OCI-LY7 (cell line): ENCODE measurements around the gene KRT6A. TPM values are rescaled to one million over a fixed set of nuclear protein-coding genes. Genes with fewer than 3 reads are reported as not detected.

Experiments used
- BruUV-seq: library from RNA; stranded (reverse); fragments of 400-500 nt; replicated peaks from 2 replicates; lab custom pipeline; 2021; lab: Mats Ljungman, UMichigan
- CTCF ChIA-PET: fragments of 300-600 bp; sonication (Branson Sonifier 250); formaldehyde crosslinking; loops from one replicate; lab custom pipeline; 2022; ENCODE audit warnings: antibody characterized with exemption; ENCODE audit not compliant: unreplicated experiment; lab: Charles Lee
- POLR2A ChIA-PET: fragments of 300-600 bp; sonication (Branson Sonifier 250); formaldehyde crosslinking; loops from one replicate; lab custom pipeline; 2022; ENCODE audit warnings: antibody characterized with exemption; lab: Charles Lee
- DNase-seq: peaks from one replicate; pipeline ENCODE4 v3.0.0-alpha.2; 2015; ENCODE audit warnings: low spot score
- H2AFZ ChIP-seq: fragments of 200-600 bp; sonication (generic), shearing (Covaris generic); 2 replicates; pipeline ENCODE4 v1.6.1; 2014; ENCODE audit warnings: mild to moderate bottlenecking, antibody characterized with exemption, low read length, moderate library complexity
- H3K27ac ChIP-seq: fragments of 200-600 bp; sonication (generic); 2 replicates; pipeline ENCODE4 v1.5.1; 2014; ENCODE audit warnings: mixed run types, low read depth, mild to moderate bottlenecking, moderate library complexity, low read length, inconsistent platforms; ENCODE audit not compliant: poor library complexity, severe bottlenecking
- H3K36me3 ChIP-seq: fragments of 200-600 bp; sonication (generic); 2 replicates; pipeline ENCODE4 v1.6.1; 2014; ENCODE audit warnings: mild to moderate bottlenecking, antibody characterized with exemption, low read length, moderate library complexity, mixed read lengths; ENCODE audit not compliant: insufficient read depth
- H3K4me1 ChIP-seq: fragments of 200-600 bp; sonication (generic); 2 replicates; pipeline ENCODE4 v1.5.1; 2014; ENCODE audit warnings: mild to moderate bottlenecking, low read length; ENCODE audit not compliant: insufficient read depth, poor library complexity, severe bottlenecking
- H3K4me2 ChIP-seq: fragments of 200-600 bp; sonication (generic); 2 replicates; pipeline ENCODE4 v1.6.1; 2014; ENCODE audit warnings: mild to moderate bottlenecking, low read length
- H3K4me3 ChIP-seq: fragments of 200-600 bp; sonication (generic); 2 replicates; pipeline ENCODE4 v1.5.1; 2014; ENCODE audit warnings: mild to moderate bottlenecking, low read depth, low read length; ENCODE audit not compliant: poor library complexity, severe bottlenecking
- H3K79me2 ChIP-seq: fragments of 200-600 bp; sonication (generic); 2 replicates; pipeline ENCODE4 v1.6.1; 2016; ENCODE audit warnings: low read depth, mild to moderate bottlenecking, low read length, moderate library complexity, mixed read lengths; ENCODE audit not compliant: insufficient read depth
- H3K9me2 ChIP-seq: fragments of 200-600 bp; sonication (generic); 2 replicates; pipeline ENCODE4 v1.6.1; 2016; ENCODE audit warnings: mild to moderate bottlenecking, low read length, mixed read lengths; ENCODE audit not compliant: insufficient read depth
- H3K9me3 ChIP-seq: fragments of 200-600 bp; sonication (generic); 2 replicates; pipeline ENCODE4 v1.6.1; 2014; ENCODE audit warnings: mild to moderate bottlenecking, mixed run types, low read length, mixed read lengths
- H4K20me1 ChIP-seq: fragments of 200-600 bp; sonication (generic); 2 replicates; pipeline ENCODE4 v1.6.1; 2014; ENCODE audit warnings: mild to moderate bottlenecking, antibody characterized with exemption, low read length, moderate library complexity, mixed read lengths; ENCODE audit not compliant: insufficient read depth
- EZH2phosphoT487 ChIP-seq: fragments of 200-600 bp; sonication (generic); IDR thresholded peaks from 2 replicates; pipeline ENCODE4 v1.6.1; 2018; ENCODE audit warnings: low read depth, borderline replicate concordance, mild to moderate bottlenecking, mixed run types, antibody characterized with exemption, low read length, moderate library complexity, mixed read lengths
- intact Hi-C: fragments of 100-400 bp; cut with micrococcal nuclease; formaldehyde crosslinking; loops from one replicate; pipeline ENCODE4 v1.10.0; 2022; ENCODE audit not compliant: unreplicated experiment
- total RNA-seq, 2 experiments: library from RNA; depleted of rRNA in 1 of 2; stranded (reverse); fragments of >200 nt in 1 of 2; shearing (Covaris generic) in 1 of 2; gene quantifications; 2 replicates each; pipeline ENCODE4 v1.2.3, GENCODE V29; 2014 to 2022
- TF ChIP-seq, protein P1 (sequence below): fragments of 200-600 bp; sonication (generic); conservative IDR thresholded peaks from 2 replicates; pipeline ENCODE4 v1.5.1; 2014; ENCODE audit warnings: mild to moderate bottlenecking, antibody characterized with exemption, low read length, moderate library complexity, mixed read lengths

KRT6A gene
- total RNA-seq, 2 experiments from 2014 or later = 0.74 TPM; not detected in 1

DNA sequence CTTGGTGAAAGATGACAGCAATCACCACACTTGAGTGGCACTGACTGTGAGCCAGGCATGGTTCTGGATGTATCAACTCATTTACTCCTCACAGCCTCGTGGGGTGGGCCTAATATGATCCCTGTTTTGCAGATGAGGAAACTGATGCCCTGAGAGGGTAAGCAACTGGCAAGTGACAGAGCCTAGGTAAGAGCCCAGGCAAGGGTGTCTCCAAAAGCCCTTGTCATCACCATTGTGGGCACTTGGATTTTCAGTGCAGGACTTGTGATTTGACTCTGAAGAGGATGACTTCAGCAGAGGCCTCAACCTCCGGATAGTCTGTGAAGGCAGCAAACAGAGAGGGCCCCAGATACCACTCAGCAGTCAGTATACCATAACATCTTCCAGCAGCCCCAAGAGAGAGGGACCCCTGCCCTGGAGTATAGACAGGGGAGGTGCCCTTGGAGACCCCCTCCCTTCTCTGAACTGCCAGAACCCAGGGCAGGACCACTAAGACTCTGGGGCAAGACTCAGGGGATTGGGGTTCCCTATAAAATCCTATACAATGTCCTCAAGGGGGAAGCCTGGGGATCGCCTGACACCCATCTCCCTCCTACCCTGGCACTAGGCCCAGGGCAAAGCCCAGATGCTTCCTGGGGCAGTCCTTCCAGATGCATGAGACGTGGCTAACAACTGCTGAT is 34.2 kb upstream of the KRT6A start:
- H3K9me2 ChIP-seq = no peaks in the 10 kb centered on the region
- no peak overlapping the region for H3K27ac ChIP-seq
- ChIA-PET POLR2A (no interaction called here), CTCF (interaction anchor here (0.7 kb wide), 1 partner anchor 51 kb away, joined by 3 read pairs; no protein-coding TSS in a partner anchor)
- intact Hi-C loops = no loop called here
- no peaks in the 10 kb centered on the region for H3K79me2 ChIP-seq
- BruUV-seq = no TSS peak
- H3K4me1 ChIP-seq = no peaks in the 10 kb centered on the region
- H2AFZ ChIP-seq = no peak overlapping the region
- no peaks in the 10 kb centered on the region for H3K9me3 ChIP-seq
- DNase-seq = no peak
- H3K4me3 ChIP-seq = no peak overlapping the region
- TF ChIP-seq, protein P1, sequence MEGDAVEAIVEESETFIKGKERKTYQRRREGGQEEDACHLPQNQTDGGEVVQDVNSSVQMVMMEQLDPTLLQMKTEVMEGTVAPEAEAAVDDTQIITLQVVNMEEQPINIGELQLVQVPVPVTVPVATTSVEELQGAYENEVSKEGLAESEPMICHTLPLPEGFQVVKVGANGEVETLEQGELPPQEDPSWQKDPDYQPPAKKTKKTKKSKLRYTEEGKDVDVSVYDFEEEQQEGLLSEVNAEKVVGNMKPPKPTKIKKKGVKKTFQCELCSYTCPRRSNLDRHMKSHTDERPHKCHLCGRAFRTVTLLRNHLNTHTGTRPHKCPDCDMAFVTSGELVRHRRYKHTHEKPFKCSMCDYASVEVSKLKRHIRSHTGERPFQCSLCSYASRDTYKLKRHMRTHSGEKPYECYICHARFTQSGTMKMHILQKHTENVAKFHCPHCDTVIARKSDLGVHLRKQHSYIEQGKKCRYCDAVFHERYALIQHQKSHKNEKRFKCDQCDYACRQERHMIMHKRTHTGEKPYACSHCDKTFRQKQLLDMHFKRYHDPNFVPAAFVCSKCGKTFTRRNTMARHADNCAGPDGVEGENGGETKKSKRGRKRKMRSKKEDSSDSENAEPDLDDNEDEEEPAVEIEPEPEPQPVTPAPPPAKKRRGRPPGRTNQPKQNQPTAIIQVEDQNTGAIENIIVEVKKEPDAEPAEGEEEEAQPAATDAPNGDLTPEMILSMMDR = no peak
- TF ChIP-seq EZH2phosphoT487 = no peak
- no peaks in the 10 kb centered on the region for H4K20me1 ChIP-seq
- H3K36me3 ChIP-seq = no peaks in the 10 kb centered on the region
- no peak overlapping the region for H3K4me2 ChIP-seq

GRCh38 chr12:52526511-52526951 is 33.5 kb upstream of the KRT6A start:
- Histone ChIP-seq H2AFZ (no peak overlapping the region), H3K9me3 (no peaks in the 10 kb centered on the region), H3K79me2 (no peaks in the 10 kb centered on the region), H3K4me3 (no peak overlapping the region), H3K9me2 (no peaks in the 10 kb centered on the region), H3K4me2 (no peak overlapping the region), H3K27ac (no peak overlapping the region), H3K4me1 (no peaks in the 10 kb centered on the region), H4K20me1 (no peaks in the 10 kb centered on the region), H3K36me3 (no peaks in the 10 kb centered on the region)
- ChIA-PET POLR2A (no interaction called here), CTCF (interaction anchor here (0.7 kb wide), 1 partner anchor 51 kb away, joined by 3 read pairs; no protein-coding TSS in a partner anchor)
- intact Hi-C loops = no loop called here
- TF ChIP-seq, protein P1 = no peak
- TF ChIP-seq EZH2phosphoT487 = no peak
- no peak for DNase-seq
- no TSS peak for BruUV-seq
